Transverse colon (tissue), 4 donors: ENCODE results near the gene MFSD8. TPM values are rescaled to one million over a fixed set of nuclear protein-coding genes. Genes with fewer than 3 reads are reported as not detected.
"Not testable (repeated sequence)": the region's sequence is repeated elsewhere in the genome, so short reads cannot be mapped to it uniquely, and the experiment has no call there.

Experiments used
- DNase-seq: peaks from one replicate; pipeline ENCODE4 v3.0.0-alpha.2; 2019
- H3K27ac ChIP-seq, 4 donors: fragments of 200-600 bp; sonication (generic); 2 replicates each; pipeline ENCODE4 v1.5.1; 2016 to 2018; ENCODE audit warnings: inconsistent platforms in 4 of 4
- H3K27me3 ChIP-seq: fragments of 200-600 bp; sonication (generic); 2 replicates; pipeline ENCODE4 v1.5.1; 2017; ENCODE audit warnings: inconsistent platforms
- H3K36me3 ChIP-seq, 4 donors: fragments of 200-600 bp; sonication (generic); 2 replicates each; pipeline ENCODE4 v1.5.1; 2017 to 2019; ENCODE audit warnings: inconsistent platforms in 4 of 4
- H3K4me1 ChIP-seq, 4 donors: fragments of 200-600 bp; sonication (generic); 2 replicates each; pipeline ENCODE4 v1.5.1; 2017 to 2020; ENCODE audit warnings: inconsistent platforms in 4 of 4
- H3K4me3 ChIP-seq, 4 donors: fragments of 200-600 bp; sonication (generic); 1 replicate in 1 of 4; 2 replicates in 3 of 4; pipeline versions ENCODE4 v1.5.1 to v1.6.1; 2017 to 2019; ENCODE audit warnings: inconsistent platforms in 4 of 4
- H3K9me3 ChIP-seq, 2 donors: fragments of 200-600 bp; sonication (generic); 2 replicates each; pipeline ENCODE4 v1.5.1; 2017 to 2019; ENCODE audit warnings: inconsistent platforms in 2 of 2
- EP300 ChIP-seq: sonication (generic); formaldehyde crosslinking; IDR thresholded peaks from one replicate; pipeline ENCODE4 v1.6.1; 2017; ENCODE audit warnings: antibody characterized with exemption, low read depth
- POLR2A ChIP-seq: fragments of 450-650 bp; IDR thresholded peaks from one replicate; pipeline ENCODE4 v1.6.1; 2016; ENCODE audit warnings: antibody characterized with exemption, mild to moderate bottlenecking, moderate library complexity
- POLR2AphosphoS5 ChIP-seq, 3 donors: sonication (generic); formaldehyde crosslinking; IDR thresholded peaks; one replicate each; pipeline ENCODE4 v1.6.1; 2016; ENCODE audit warnings: antibody characterized with exemption in 3 of 3
- WGBS, 2 donors: methylation state at CpG; one replicate each; pipeline ENCODE4 v1.1.5; 2018; ENCODE audit warnings: low coverage in 1 of 2; 5-methylcytosine and 5-hydroxymethylcytosine counted together
- in situ Hi-C, 4 donors: fragments of 200-750 bp; cut with MboI; loops; one replicate each; pipeline versions ENCODE4 v1.15.0 to v1.15.1; 2017; ENCODE audit warnings: low sequenced_read_pairs in 3 of 4, low pct_ligation_motif_present in 1 of 4, low pct_unique_long_range_greater_than_20kb in 1 of 4
- intact Hi-C: fragments of 100-400 bp; cut with DNase I; formaldehyde crosslinking; loops from one replicate; pipeline ENCODE4 v1.15.1; 2023; ENCODE audit warnings: low total_unique reads
- total RNA-seq, 4 donors: library from RNA; depleted of rRNA; stranded (reverse); fragments of >200 nt; gene quantifications; one replicate each; pipeline ENCODE4 v1.1.0, GENCODE V29; 2016
- TF ChIP-seq, protein P1 (sequence below), 5 experiments: fragments of 200-600 bp in 3 of 5; fragments of 450-650 bp in 2 of 5; sonication (generic) in 3 of 5; IDR thresholded peaks; 1 replicate in 2 of 5; 2 replicates in 3 of 5; pipeline ENCODE4 v1.5.1; 2016 to 2017; ENCODE audit warnings: antibody characterized with exemption in 5 of 5, inconsistent platforms in 3 of 5, mild to moderate bottlenecking in 2 of 5, moderate library complexity in 1 of 5

Gene MFSD8
- total RNA-seq, 4 donors from 2014 or later: 26.6 to 50.5 (median 34.4) TPM

DNA sequence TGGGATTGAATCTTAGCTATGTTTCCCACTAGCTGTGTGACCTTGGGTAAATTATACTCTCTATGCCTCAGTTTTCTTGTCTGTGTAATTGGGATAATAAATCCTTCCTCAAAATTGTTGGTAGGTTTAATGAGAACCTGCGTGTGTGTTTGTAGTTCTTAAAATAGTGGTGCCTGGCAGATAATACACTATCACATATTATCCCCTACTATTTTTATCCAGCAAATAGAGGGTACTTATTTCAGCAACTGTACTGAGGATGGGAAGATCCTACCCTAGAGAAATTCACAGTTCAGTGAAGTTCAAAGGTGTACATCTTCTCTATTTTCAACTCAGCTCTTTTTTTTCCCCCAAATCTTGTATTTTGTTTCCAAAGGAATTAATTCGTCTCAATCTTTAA, 17.5 kb upstream of the MFSD8 start:
- in situ Hi-C loops (no loop called here), intact Hi-C loops (no loop called here)
- no peaks in the 10 kb centered on the region for H3K9me3 ChIP-seq
- no peak for DNase-seq
- H3K4me3 ChIP-seq: no peak overlapping the region
- H3K4me1 ChIP-seq: no peaks in the 10 kb centered on the region
- peaks cover 0 to 18% (median 0%) of the 10 kb centered on the region in 4 donors for H3K36me3 ChIP-seq
- 91 to 92% methylated on average over 2 of the region's 2 CpGs for WGBS, 2 donors
- TF ChIP-seq POLR2A (no peak), POLR2AphosphoS5 (IDR thresholded peaks at IDR 0.05) (no peak), EP300 (no peak)
- TF ChIP-seq, protein P1, sequence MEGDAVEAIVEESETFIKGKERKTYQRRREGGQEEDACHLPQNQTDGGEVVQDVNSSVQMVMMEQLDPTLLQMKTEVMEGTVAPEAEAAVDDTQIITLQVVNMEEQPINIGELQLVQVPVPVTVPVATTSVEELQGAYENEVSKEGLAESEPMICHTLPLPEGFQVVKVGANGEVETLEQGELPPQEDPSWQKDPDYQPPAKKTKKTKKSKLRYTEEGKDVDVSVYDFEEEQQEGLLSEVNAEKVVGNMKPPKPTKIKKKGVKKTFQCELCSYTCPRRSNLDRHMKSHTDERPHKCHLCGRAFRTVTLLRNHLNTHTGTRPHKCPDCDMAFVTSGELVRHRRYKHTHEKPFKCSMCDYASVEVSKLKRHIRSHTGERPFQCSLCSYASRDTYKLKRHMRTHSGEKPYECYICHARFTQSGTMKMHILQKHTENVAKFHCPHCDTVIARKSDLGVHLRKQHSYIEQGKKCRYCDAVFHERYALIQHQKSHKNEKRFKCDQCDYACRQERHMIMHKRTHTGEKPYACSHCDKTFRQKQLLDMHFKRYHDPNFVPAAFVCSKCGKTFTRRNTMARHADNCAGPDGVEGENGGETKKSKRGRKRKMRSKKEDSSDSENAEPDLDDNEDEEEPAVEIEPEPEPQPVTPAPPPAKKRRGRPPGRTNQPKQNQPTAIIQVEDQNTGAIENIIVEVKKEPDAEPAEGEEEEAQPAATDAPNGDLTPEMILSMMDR (IDR thresholded peaks at IDR 0.05): no peak
- no peaks in the 10 kb centered on the region for H3K27me3 ChIP-seq
- H3K27ac ChIP-seq: no peak overlapping the region

GRCh38 chr4:127978930-127979329, 14.0 kb upstream of the MFSD8 start:
- Histone ChIP-seq H3K27me3 (no peaks in the 10 kb centered on the region), H3K9me3 (no peaks in the 10 kb centered on the region), H3K4me3 (no peak overlapping the region), H3K4me1 (no peaks in the 10 kb centered on the region), H3K36me3 (no peaks in the 10 kb centered on the region), H3K27ac (no peak overlapping the region)
- 100% methylated on average over 2 of the region's 2 CpGs for WGBS, 2 donors
- intact Hi-C loops: no loop called here
- in situ Hi-C loops: no loop called here
- TF ChIP-seq POLR2A: no peak
- DNase-seq: no peak

GRCh38 chr4:127975121-127975770, 10.3 kb upstream of the MFSD8 start:
- in situ Hi-C loops (no loop called here), intact Hi-C loops (no loop called here)
- WGBS, 2 donors: 91 to 97% methylated on average over 2 of the region's 2 CpGs

GRCh38 chr4:127970925-127971324, 6.0 kb upstream of the MFSD8 start:
- intact Hi-C loops, H3K4me3 ChIP-seq, H3K9me3 ChIP-seq, DNase-seq, in situ Hi-C loops, H3K36me3 ChIP-seq, H3K27me3 ChIP-seq, H3K27ac ChIP-seq: not testable (repeated sequence)
- 76 to 100% methylated on average over 2 to 4 of the region's 4 CpGs for WGBS, 2 donors
- peaks cover 4 to 20% (median 8%) of the 10 kb centered on the region in 4 donors for H3K4me1 ChIP-seq

More at GRCh38 chr4:127975121-127975770, 10.3 kb upstream of the MFSD8 start:
- peaks cover 0 to 4% (median 0%) of the 10 kb centered on the region in 4 donors for H3K36me3 ChIP-seq
- no peaks in the 10 kb centered on the region for H3K9me3 ChIP-seq
- no peaks in the 10 kb centered on the region for H3K4me1 ChIP-seq
- no peak overlapping the region for H3K27ac ChIP-seq
- no peak for DNase-seq
- H3K4me3 ChIP-seq: no peak overlapping the region
- H3K27me3 ChIP-seq: no peaks in the 10 kb centered on the region
- TF ChIP-seq POLR2AphosphoS5 (IDR thresholded peaks at IDR 0.05) (no peak), POLR2A (no peak), EP300 (no peak)
- TF ChIP-seq, protein P1 (IDR thresholded peaks at IDR 0.05): no peak

DNA sequence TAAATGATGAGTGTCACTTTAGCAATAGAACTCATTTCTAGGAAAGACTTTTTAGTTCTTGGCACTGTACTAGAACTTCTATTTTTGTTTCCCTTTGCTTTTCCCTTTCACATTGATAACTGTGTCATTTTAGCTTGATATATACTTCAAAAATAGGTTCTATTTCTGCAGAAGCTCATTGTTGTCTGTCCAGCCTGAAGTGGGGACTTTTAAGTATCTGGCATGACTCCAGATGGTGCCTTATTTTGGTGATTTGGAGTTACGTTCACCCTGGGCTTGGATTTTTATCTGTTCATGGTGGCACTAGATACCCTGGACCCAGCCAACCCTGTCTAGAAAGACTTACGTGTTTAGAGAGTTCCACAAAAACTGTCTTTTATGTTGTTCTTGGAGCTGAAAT, 3.6 kb upstream of the MFSD8 start:
- TF ChIP-seq POLR2A (no peak), POLR2AphosphoS5 (IDR thresholded peaks at IDR 0.05) (no peak), EP300 (no peak)
- TF ChIP-seq, protein P1 (IDR thresholded peaks at IDR 0.05): no peak
- intact Hi-C loops: no loop called here
- H3K9me3 ChIP-seq: no peaks in the 10 kb centered on the region
- no peak overlapping the region for H3K27ac ChIP-seq
- DNase-seq: no peak
- H3K4me1 ChIP-seq: peaks cover 4 to 28% (median 10%) of the 10 kb centered on the region in 4 donors
- 71 to 76% methylated on average over 2 of the region's 2 CpGs for WGBS, 2 donors
- peaks cover 0 to 4% (median 0%) of the 10 kb centered on the region in 4 donors for H3K36me3 ChIP-seq
- H3K4me3 ChIP-seq: no peak overlapping the region
- in situ Hi-C loops: no loop called here
- no peaks in the 10 kb centered on the region for H3K27me3 ChIP-seq
